NB4 (cell line): Measurements from ENCODE around the gene SPEG.
A peak's percentile ranks its signal among the peaks of the same experiment; 100 is the strongest.

Experiments used
- DNase-seq: peaks from one replicate; pipeline ENCODE4 v3.0.0; 2010; ENCODE audit warnings: low read depth
- H3K4me3 ChIP-seq: one replicate; pipeline ENCODE4 v1.5.1; 2011; ENCODE audit warnings: mild to moderate bottlenecking, low read depth, low read length, moderate library complexity
- CTCF ChIP-seq: IDR thresholded peaks from one replicate; pipeline ENCODE4 v1.5.1; 2012; ENCODE audit warnings: low read depth, low read length
- MAX ChIP-seq: IDR thresholded peaks from 2 replicates; pipeline ENCODE4 v1.6.1; 2011; ENCODE audit warnings: low read depth, low read length
- MYC ChIP-seq: IDR thresholded peaks from 2 replicates; pipeline ENCODE4 v1.6.1; 2011; ENCODE audit warnings: low read depth, low read length
- POLR2A ChIP-seq: IDR thresholded peaks from 2 replicates; pipeline ENCODE4 v1.6.1; 2011; ENCODE audit warnings: mild to moderate bottlenecking; ENCODE audit not compliant: insufficient read length; ENCODE audit errors: extremely low read depth

The SPEG gene

GRCh38 chr2:219434718-219435525 lies at the start of gene SPEG:
Gene SPEG, plus strand, starts transcription at chr2:219434843. Its CDS starts 135 bp downstream, at chr2:219434978.
- TF ChIP-seq POLR2A (no peak), MYC (no peak), MAX (no peak), CTCF (no peak)
- no peak for DNase-seq
- H3K4me3 ChIP-seq, result no peak within 1 kb of the TSS

GRCh38 chr2:219384859-219385258 lies 49.8 kb upstream of the SPEG start:
- TF ChIP-seq MYC, result no peak
- TF ChIP-seq CTCF, result no peak
- no peak for TF ChIP-seq POLR2A
- TF ChIP-seq MAX, result no peak
- DNase-seq, result no peak
- no peak overlapping the region for H3K4me3 ChIP-seq

- H3K4me3 ChIP-seq, result no peak overlapping the region
- no peak for DNase-seq
- TF ChIP-seq MYC (no peak), CTCF (no peak), POLR2A (no peak), MAX (no peak)
These were observed 48.6 kb upstream of the SPEG start for GRCh38 chr2:219385958-219386520.

GRCh38 chr2:219386532-219387280 lies 47.9 kb upstream of the SPEG start:
- TF ChIP-seq CTCF (no peak), MAX (no peak), MYC (no peak), POLR2A (no peak)

GRCh38 chr2:219387306-219388120 lies 47.1 kb upstream of the SPEG start, which contains the start of gene DNPEP:
Gene DNPEP, minus strand, starts transcription at chr2:219387912. Its CDS starts 118 bp downstream, at chr2:219387794.
- DNase-seq, result peak; percentile 92
- H3K4me3 ChIP-seq, result peak within 1 kb of the TSS; percentile 75
- TF ChIP-seq MAX (peak; percentile 58), POLR2A (peak; percentile 32), CTCF (no peak), MYC (peak; percentile 70)

More at GRCh38 chr2:219386532-219387280, 47.9 kb upstream of the SPEG start:
- peak overlapping the region; percentile 75 for H3K4me3 ChIP-seq
- DNase-seq, result no peak
